ENCODE data around the gene TENT4B.
"Not testable (repeated sequence)": the region's sequence is repeated elsewhere in the genome, so short reads cannot be mapped to it uniquely, and the experiment has no call there.

Gene TENT4B

GRCh38 chr16:50152807-50153595 lies at the start of gene TENT4B:
Gene TENT4B (plus strand): TSS chr16:50153306. CDS start chr16:50153622, 316 bp downstream.
- H3K27me3 Mint-ChIP-seq, result no peaks in the 10 kb centered on the region
- H3K9me3 Mint-ChIP-seq, result no peaks in the 10 kb centered on the region
- peaks cover 36% of the 10 kb centered on the region for H3K4me1 Mint-ChIP-seq
- peak within 1 kb of the TSS; percentile 99 for H3K27ac Mint-ChIP-seq
- H3K4me3 Mint-ChIP-seq, result peak within 1 kb of the TSS; percentile 95
- H3K36me3 Mint-ChIP-seq, result peaks cover 2% of the 10 kb centered on the region

- Mint-ChIP-seq H3K9me3 (no peaks in the 10 kb centered on the region), H3K4me3 (no peak overlapping the region), H3K27me3 (no peaks in the 10 kb centered on the region), H3K4me1 (no peaks in the 10 kb centered on the region), H3K27ac (no peak overlapping the region), H3K36me3 (peaks cover 15% of the 10 kb centered on the region)
Measured at GRCh38 chr16:50103764-50104163, 49.3 kb upstream of the TENT4B start.

GRCh38 chr16:50114357-50115129 lies 38.6 kb upstream of the TENT4B start:
- H3K9me3 Mint-ChIP-seq, result no peaks in the 10 kb centered on the region
- H3K36me3 Mint-ChIP-seq, result no peaks in the 10 kb centered on the region
- H3K4me3 Mint-ChIP-seq, result no peak overlapping the region
- no peaks in the 10 kb centered on the region for H3K4me1 Mint-ChIP-seq
- H3K27me3 Mint-ChIP-seq, result no peaks in the 10 kb centered on the region
- no peak overlapping the region for H3K27ac Mint-ChIP-seq

GRCh38 chr16:50120711-50121110 lies 32.4 kb upstream of the TENT4B start:
- H3K9me3 Mint-ChIP-seq, result peaks cover 5% of the 10 kb centered on the region
- peaks cover 3% of the 10 kb centered on the region for H3K36me3 Mint-ChIP-seq
- H3K4me3 Mint-ChIP-seq, result no peak overlapping the region
- H3K4me1 Mint-ChIP-seq, result peaks cover 12% of the 10 kb centered on the region
- no peak overlapping the region for H3K27ac Mint-ChIP-seq
- H3K27me3 Mint-ChIP-seq, result no peaks in the 10 kb centered on the region

GRCh38 chr16:50121278-50121677 lies 31.8 kb upstream of the TENT4B start:
- H3K4me1 Mint-ChIP-seq, result peaks cover 12% of the 10 kb centered on the region
- H3K36me3 Mint-ChIP-seq, result peaks cover 3% of the 10 kb centered on the region
- H3K9me3 Mint-ChIP-seq, result peaks cover 5% of the 10 kb centered on the region
- no peaks in the 10 kb centered on the region for H3K27me3 Mint-ChIP-seq
- peak overlapping the region; percentile 19 for H3K27ac Mint-ChIP-seq
- H3K4me3 Mint-ChIP-seq, result no peak overlapping the region

GRCh38 chr16:50121721-50122445 lies 31.2 kb upstream of the TENT4B start:
- peaks cover 5% of the 10 kb centered on the region for H3K9me3 Mint-ChIP-seq
- peaks cover 12% of the 10 kb centered on the region for H3K4me1 Mint-ChIP-seq
- peak overlapping the region; percentile 19 for H3K27ac Mint-ChIP-seq
- peaks cover 3% of the 10 kb centered on the region for H3K36me3 Mint-ChIP-seq
- H3K27me3 Mint-ChIP-seq, result no peaks in the 10 kb centered on the region
- no peak overlapping the region for H3K4me3 Mint-ChIP-seq

GRCh38 chr16:50123417-50123816 lies 29.7 kb upstream of the TENT4B start:
- Mint-ChIP-seq H3K36me3 (peaks cover 3% of the 10 kb centered on the region), H3K9me3 (peaks cover 5% of the 10 kb centered on the region), H3K27ac (no peak overlapping the region), H3K4me3 (no peak overlapping the region), H3K27me3 (no peaks in the 10 kb centered on the region), H3K4me1 (peaks cover 12% of the 10 kb centered on the region)

GRCh38 chr16:50124769-50125168 lies 28.3 kb upstream of the TENT4B start:
- no peak overlapping the region for H3K27ac Mint-ChIP-seq
- H3K9me3 Mint-ChIP-seq, result peaks cover 5% of the 10 kb centered on the region
- no peak overlapping the region for H3K4me3 Mint-ChIP-seq
- no peaks in the 10 kb centered on the region for H3K27me3 Mint-ChIP-seq
- peaks cover 12% of the 10 kb centered on the region for H3K4me1 Mint-ChIP-seq
- peaks cover 3% of the 10 kb centered on the region for H3K36me3 Mint-ChIP-seq

- H3K4me1 Mint-ChIP-seq, result peaks cover 12% of the 10 kb centered on the region
- H3K27me3 Mint-ChIP-seq, result no peaks in the 10 kb centered on the region
- peaks cover 5% of the 10 kb centered on the region for H3K9me3 Mint-ChIP-seq
- H3K27ac Mint-ChIP-seq, result no peak overlapping the region
- peaks cover 3% of the 10 kb centered on the region for H3K36me3 Mint-ChIP-seq
- H3K4me3 Mint-ChIP-seq, result no peak overlapping the region
Measured at GRCh38 chr16:50126183-50126582, 26.9 kb upstream of the TENT4B start.

GRCh38 chr16:50132571-50132970 lies 20.5 kb upstream of the TENT4B start:
- not testable (repeated sequence) for H3K36me3 Mint-ChIP-seq, H3K9me3 Mint-ChIP-seq, H3K4me3 Mint-ChIP-seq, H3K27ac Mint-ChIP-seq, H3K27me3 Mint-ChIP-seq, H3K4me1 Mint-ChIP-seq

- Mint-ChIP-seq H3K4me1 (no peaks in the 10 kb centered on the region), H3K36me3 (no peaks in the 10 kb centered on the region), H3K4me3 (no peak overlapping the region), H3K9me3 (no peaks in the 10 kb centered on the region), H3K27ac (no peak overlapping the region), H3K27me3 (no peaks in the 10 kb centered on the region)
Measured at GRCh38 chr16:50133214-50133613, 19.9 kb upstream of the TENT4B start.

- Mint-ChIP-seq H3K9me3 (no peaks in the 10 kb centered on the region), H3K36me3 (no peaks in the 10 kb centered on the region), H3K4me1 (no peaks in the 10 kb centered on the region), H3K27me3 (no peaks in the 10 kb centered on the region), H3K27ac (no peak overlapping the region), H3K4me3 (no peak overlapping the region)
Measured at GRCh38 chr16:50136399-50136798, 16.7 kb upstream of the TENT4B start.

- H3K27ac Mint-ChIP-seq, result no peak overlapping the region
Measured at GRCh38 chr16:50137268-50137667, 15.8 kb upstream of the TENT4B start.

GRCh38 chr16:50139580-50139979 lies 13.5 kb upstream of the TENT4B start:
- Mint-ChIP-seq H3K27me3 (no peaks in the 10 kb centered on the region), H3K4me1 (no peaks in the 10 kb centered on the region), H3K27ac (no peak overlapping the region), H3K4me3 (no peak overlapping the region), H3K9me3 (no peaks in the 10 kb centered on the region), H3K36me3 (no peaks in the 10 kb centered on the region)

More at GRCh38 chr16:50137268-50137667, 15.8 kb upstream of the TENT4B start:
- Mint-ChIP-seq H3K27me3 (no peaks in the 10 kb centered on the region), H3K4me1 (no peaks in the 10 kb centered on the region), H3K4me3 (no peak overlapping the region), H3K36me3 (no peaks in the 10 kb centered on the region), H3K9me3 (no peaks in the 10 kb centered on the region)

- H3K4me1 Mint-ChIP-seq, result no peaks in the 10 kb centered on the region
- no peak overlapping the region for H3K4me3 Mint-ChIP-seq
- H3K36me3 Mint-ChIP-seq, result no peaks in the 10 kb centered on the region
- H3K9me3 Mint-ChIP-seq, result no peaks in the 10 kb centered on the region
- H3K27me3 Mint-ChIP-seq, result no peaks in the 10 kb centered on the region
- no peak overlapping the region for H3K27ac Mint-ChIP-seq
Measured at GRCh38 chr16:50144211-50144610, 8.9 kb upstream of the TENT4B start.
